Stimulated activated CD4-positive, alpha-beta T cell treated with anti-CD3 and anti-CD28 coated beads, TNF-alpha, amount 100 ng/mL, for 48 hours (primary cell): ENCODE data around the gene TEX51.

Source experiments
- DNase-seq, 3 donors: peaks; one replicate each; pipeline ENCODE4 v3.0.0-alpha.2; 2020; ENCODE audit warnings: low read depth in 3 of 3

TEX51 gene

GRCh38 chr2:126878601-126879000 is 20.1 kb upstream of the TEX51 start:
- DNase-seq = no peak

GRCh38 chr2:126879348-126880298 is 19.1 kb upstream of the TEX51 start:
- DNase-seq = no peak

GRCh38 chr2:126880324-126880723 is 18.4 kb upstream of the TEX51 start:
- DNase-seq = no peak

- no peak for DNase-seq
These were observed 17.9 kb upstream of the TEX51 start for GRCh38 chr2:126880817-126881216.

- no peak for DNase-seq
These were observed 17.1 kb upstream of the TEX51 start for GRCh38 chr2:126881591-126881990.

GRCh38 chr2:126882181-126882580 is 16.5 kb upstream of the TEX51 start:
- no peak for DNase-seq

GRCh38 chr2:126882736-126883665 is 15.7 kb upstream of the TEX51 start:
- no peak for DNase-seq

GRCh38 chr2:126883666-126884040 is 15.0 kb upstream of the TEX51 start:
- DNase-seq = no peak

- DNase-seq = no peak
These were observed 13.6 kb upstream of the TEX51 start for GRCh38 chr2:126884861-126885750.

- DNase-seq = no peak
These were observed 12.9 kb upstream of the TEX51 start for GRCh38 chr2:126885751-126886210.

GRCh38 chr2:126886211-126886915 is 12.3 kb upstream of the TEX51 start:
- DNase-seq = peak; percentile 32 to 67 (median 46)

GRCh38 chr2:126886916-126887280 is 11.8 kb upstream of the TEX51 start:
- no peak for DNase-seq

- no peak for DNase-seq
These were observed 11.2 kb upstream of the TEX51 start for GRCh38 chr2:126887506-126887905.

- DNase-seq = no peak
These were observed 10.6 kb upstream of the TEX51 start for GRCh38 chr2:126888046-126888445.

GRCh38 chr2:126889071-126889470 is 9.6 kb upstream of the TEX51 start:
- DNase-seq = no peak

GRCh38 chr2:126889496-126890135 is 9.1 kb upstream of the TEX51 start:
- DNase-seq = no peak

GRCh38 chr2:126890136-126890510 is 8.6 kb upstream of the TEX51 start:
- no peak for DNase-seq

GRCh38 chr2:126890551-126891450 is 7.9 kb upstream of the TEX51 start:
- no peak for DNase-seq
